Heart left ventricle (tissue), 16 donors: ENCODE results near the gene TAPBP. TPM values are rescaled to one million over a fixed set of nuclear protein-coding genes. Genes with fewer than 3 reads are reported as not detected.
"Not testable (repeated sequence)": the region's sequence is repeated elsewhere in the genome, so short reads cannot be mapped to it uniquely, and the experiment has no call there.

Experiments used
- ATAC-seq, 4 donors: fragments of 200-7000 bp; cut with Tn5 transposase; one replicate each; pipeline ENCODE4 v1.9.1; 2020 to 2022; ENCODE audit warnings: moderate library complexity in 4 of 4, mild to moderate bottlenecking in 3 of 4, moderate number of reproducible peaks in 1 of 4
- DNase-seq, 5 donors: peaks; one replicate each; pipeline ENCODE4 v3.0.0-alpha.2; 2020
- H3K27ac ChIP-seq, 12 donors: fragments of 200-600 bp; sonication (generic) in 4 of 12; one replicate each; pipeline versions ENCODE4 v1.5.0 to v1.8.0; 2016 to 2022; ENCODE audit warnings: mild to moderate bottlenecking in 2 of 12
- H3K27me3 ChIP-seq, 9 donors: fragments of 200-600 bp; sonication (generic) in 2 of 9; one replicate each; pipeline versions ENCODE4 v1.5.1 to v1.8.0; 2016 to 2022; ENCODE audit warnings: mild to moderate bottlenecking in 3 of 9
- H3K36me3 ChIP-seq, 9 donors: fragments of 200-600 bp; sonication (generic) in 2 of 9; one replicate each; pipeline versions ENCODE4 v1.5.0 to v1.8.0; 2018 to 2022; ENCODE audit warnings: mild to moderate bottlenecking in 2 of 9
- H3K4me1 ChIP-seq, 12 donors: fragments of 200-600 bp; sonication (generic) in 4 of 12; one replicate each; pipeline versions ENCODE4 v1.5.0 to v1.8.0; 2016 to 2022; ENCODE audit warnings: mild to moderate bottlenecking in 3 of 12
- H3K4me3 ChIP-seq, 12 donors: fragments of 200-600 bp; sonication (generic) in 4 of 12; one replicate each; pipeline versions ENCODE4 v1.5.0 to v1.8.0; 2017 to 2022; ENCODE audit warnings: mild to moderate bottlenecking in 9 of 12, moderate library complexity in 4 of 12
- H3K9me3 ChIP-seq, 12 donors: fragments of 200-600 bp; sonication (generic) in 4 of 12; one replicate each; pipeline versions ENCODE4 v1.5.0 to v1.8.0; 2016 to 2022; ENCODE audit warnings: mild to moderate bottlenecking in 1 of 12
- CTCF ChIP-seq, 12 donors: fragments of 200-600 bp; sonication (generic) in 4 of 12; IDR thresholded peaks; one replicate each; pipeline versions ENCODE4 v1.5.0 to v1.8.0; 2018 to 2022; ENCODE audit warnings: antibody characterized with exemption in 12 of 12, mild to moderate bottlenecking in 5 of 12
- POLR2A ChIP-seq, 2 donors: fragments of 450-650 bp; IDR thresholded peaks; one replicate each; pipeline ENCODE4 v1.6.1; 2017; ENCODE audit warnings: antibody characterized with exemption in 2 of 2, mild to moderate bottlenecking in 2 of 2, moderate library complexity in 2 of 2
- WGBS, 4 donors: extraction: QIAGEN DNeasy Blood & Tissue Kit in 2 of 4; methylation state at CpG; one replicate each; pipeline versions ENCODE4 v1.1.5 to v1.1.7; 2013 to 2018; 5-methylcytosine and 5-hydroxymethylcytosine counted together
- intact Hi-C, 10 donors: fragments of 100-400 bp; cut with DNase I; formaldehyde crosslinking; loops; one replicate each; pipeline versions ENCODE4 v1.11.1 to v1.14.2; 2022
- polyA plus RNA-seq, 2 donors: library from polyadenylated mRNA; stranded (reverse); fragments of 200-250 nt; gene quantifications; one replicate each; pipeline ENCODE4 v1.2.3, GENCODE V29; 2013
- total RNA-seq, 9 donors: library from RNA; depleted of rRNA in 2 of 9; stranded (reverse); fragments of >200 nt in 2 of 9; fragmentation: NEBNext Ultra II Directional in 3 of 9; extraction: Animal tissue kit (Norgen Biotek cat#: 25700) in 3 of 9; gene quantifications; one replicate each; pipeline versions ENCODE4 v1.1.0 to v1.2.4, GENCODE V29; 2016 to 2023
- donor health status: ischemic (EF 13 %, LVEDD 7.1; RV severe dilation, severe dysfunction).
- donor health status: healthy with polysubstance abuse.
- donor health status: DM: no; HTN: yes; CAD: no.
- donor health status: DM: no; HTN: no; CAD: no.
- donor health status: ischemic (EF 25% LVEDD 6.9; RV normal size, moderate dysfunction).
- donor health status: ischemic (EF 25% LVEDD 5.7; RV mildly dilated, moderate dysfunction).
- donor health status: healthy.
- donor health status: DM: yes; HTN: yes; CAD: no.
- donor health status: ischemic (EF 35%, LVEDD 5.7; RV mildly dilated, moderate dysfunction).
- donor health status: nonischemic (EF 11% LVEDD 7.7; RV severe dilation, severe dysfunction).
- donor health status: DM: yes; HTN: yes; CAD: no.
- donor health status: PGD.
- donor health status: ischemic (EF 29% LVEDD 5.4; RV normal size, mild dysfunction).
- donor health status: nonischemic (EF 23%, LVEDD 6.1; RV moderate dilation, normal function).

The TAPBP gene
- total and polyA plus RNA-seq, 11 donors, result 28.3 to 248 (median 86.0) TPM

GRCh38 chr6:33343953-33344611 lies 30.2 kb upstream of the TAPBP start:
- no peaks in the 10 kb centered on the region for H3K36me3 ChIP-seq
- TF ChIP-seq CTCF (IDR thresholded peaks at IDR 0.05), result no peak
- TF ChIP-seq POLR2A (IDR thresholded peaks at IDR 0.05), result no peak
- DNase-seq (no peak), ATAC-seq (no peak)
- intact Hi-C loops, result no loop called here
- no peaks in the 10 kb centered on the region for H3K27me3 ChIP-seq
- peak overlapping the region in 1 of 12 donors; percentile 66 for H3K27ac ChIP-seq
- H3K4me3 ChIP-seq, result no peak overlapping the region
- H3K4me1 ChIP-seq, result peaks cover 0 to 10% (median 2%) of the 10 kb centered on the region in 12 donors
- 64 to 72% (median 70%) methylated on average over 6 of the region's 6 CpGs for WGBS, 4 donors
- H3K9me3 ChIP-seq, result no peaks in the 10 kb centered on the region

- DNase-seq, H3K9me3 ChIP-seq, intact Hi-C loops, ATAC-seq, H3K4me3 ChIP-seq, H3K27me3 ChIP-seq, H3K36me3 ChIP-seq: not testable (repeated sequence)
- Histone ChIP-seq H3K27ac (peak overlapping the region in 1 of 12 donors; percentile 66), H3K4me1 (peaks cover 0 to 10% (median 2%) of the 10 kb centered on the region in 12 donors)
- WGBS, 4 donors, result 91 to 98% (median 93%) methylated on average over 7 of the region's 7 CpGs
Observed at GRCh38 chr6:33343606-33343952, 29.7 kb upstream of the TAPBP start.

GRCh38 chr6:33339193-33339592 lies 25.3 kb upstream of the TAPBP start:
- Histone ChIP-seq H3K27me3 (no peaks in the 10 kb centered on the region), H3K4me1 (no peaks in the 10 kb centered on the region), H3K4me3 (no peak overlapping the region), H3K9me3 (no peaks in the 10 kb centered on the region), H3K27ac (no peak overlapping the region), H3K36me3 (no peaks in the 10 kb centered on the region)
- DNase-seq, result no peak
- 80 to 85% (median 82%) methylated on average over 6 of the region's 6 CpGs for WGBS, 4 donors
- TF ChIP-seq POLR2A (IDR thresholded peaks at IDR 0.05) (no peak), CTCF (IDR thresholded peaks at IDR 0.05) (no peak)
- intact Hi-C loops, result no loop called here
- no peak for ATAC-seq

GRCh38 chr6:33336495-33336894 lies 22.6 kb upstream of the TAPBP start:
- H3K27me3 ChIP-seq, result no peaks in the 10 kb centered on the region
- ATAC-seq, result no peak
- no peak for DNase-seq
- H3K36me3 ChIP-seq, result no peaks in the 10 kb centered on the region
- no peaks in the 10 kb centered on the region for H3K4me1 ChIP-seq
- no peak overlapping the region for H3K4me3 ChIP-seq
- H3K27ac ChIP-seq, result no peak overlapping the region
- TF ChIP-seq CTCF (IDR thresholded peaks at IDR 0.05), result no peak
- no peaks in the 10 kb centered on the region for H3K9me3 ChIP-seq
- WGBS, 4 donors, result 81 to 92% (median 84%) methylated on average over 3 of the region's 3 CpGs
- intact Hi-C loops, result no loop called here

- no peaks in the 10 kb centered on the region for H3K36me3 ChIP-seq
- intact Hi-C loops, result no loop called here
- no peaks in the 10 kb centered on the region for H3K27me3 ChIP-seq
- no peak overlapping the region for H3K27ac ChIP-seq
- H3K9me3 ChIP-seq, result no peaks in the 10 kb centered on the region
- no peaks in the 10 kb centered on the region for H3K4me1 ChIP-seq
- DNase-seq, result no peak
- TF ChIP-seq CTCF (IDR thresholded peaks at IDR 0.05) (no peak), POLR2A (IDR thresholded peaks at IDR 0.05) (no peak)
- WGBS, 4 donors, result 79 to 87% (median 86%) methylated on average over 4 of the region's 4 CpGs
- no peak for ATAC-seq
- no peak overlapping the region for H3K4me3 ChIP-seq
Observed at GRCh38 chr6:33335916-33336315, 22.0 kb upstream of the TAPBP start.
